Measurements from ENCODE around the gene MLEC. TPM values are rescaled to one million over a fixed set of nuclear protein-coding genes. Genes with fewer than 3 reads are reported as not detected.
A peak's percentile ranks its signal among the peaks of the same experiment; 100 is the strongest.

Gene MLEC
- total RNA-seq, 1 donor from 2014 or later: 152 TPM

DNA sequence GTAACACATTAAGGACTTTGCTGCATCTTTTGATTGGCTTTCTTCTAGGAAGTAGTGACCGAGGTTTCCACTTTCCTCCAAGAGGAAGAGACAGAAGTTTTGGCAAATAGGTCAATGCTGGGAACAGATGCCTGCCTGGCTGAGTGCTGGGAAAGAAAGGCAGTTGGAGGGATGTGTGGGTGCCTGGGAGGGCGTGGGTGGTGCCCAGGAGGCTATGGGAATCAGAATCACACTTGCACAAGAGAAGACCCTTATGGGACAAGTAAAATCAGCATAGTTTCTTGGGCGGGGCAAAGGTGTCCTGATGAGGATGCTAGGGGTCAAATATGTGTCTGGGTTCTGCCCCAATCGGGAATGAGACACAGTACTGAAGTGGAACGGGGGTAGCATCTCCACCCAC, 37.8 kb downstream of the MLEC start:
- H3K36me3 ChIP-seq (ENCODE audit: insufficient read depth, low read length): peaks cover 24% of the 10 kb centered on the region
- no peaks in the 10 kb centered on the region for H3K9me3 ChIP-seq (ENCODE audit: insufficient read depth, low read depth, low read length)
- H2AFZ ChIP-seq (ENCODE audit: low read depth, low read length): no peak overlapping the region
- Mint-ChIP-seq H3K27ac (ENCODE audit: unreplicated experiment) (peak overlapping the region; percentile 64), H3K9me3 (ENCODE audit: unreplicated experiment) (no peaks in the 10 kb centered on the region), H3K4me1 (ENCODE audit: low read depth, unreplicated experiment) (peaks cover 10% of the 10 kb centered on the region), H3K4me3 (ENCODE audit: unreplicated experiment) (peak overlapping the region; percentile 79), H3K36me3 (ENCODE audit: low read depth, unreplicated experiment) (peaks cover 17% of the 10 kb centered on the region), H3K27me3 (ENCODE audit: low read depth, unreplicated experiment) (no peaks in the 10 kb centered on the region)
- H3K9ac ChIP-seq (ENCODE audit: low read length): no peak overlapping the region
- FAIRE-seq (no peak), DNase-seq (ENCODE audit: low read depth) (no peak)
- TF ChIP-seq, protein P1, sequence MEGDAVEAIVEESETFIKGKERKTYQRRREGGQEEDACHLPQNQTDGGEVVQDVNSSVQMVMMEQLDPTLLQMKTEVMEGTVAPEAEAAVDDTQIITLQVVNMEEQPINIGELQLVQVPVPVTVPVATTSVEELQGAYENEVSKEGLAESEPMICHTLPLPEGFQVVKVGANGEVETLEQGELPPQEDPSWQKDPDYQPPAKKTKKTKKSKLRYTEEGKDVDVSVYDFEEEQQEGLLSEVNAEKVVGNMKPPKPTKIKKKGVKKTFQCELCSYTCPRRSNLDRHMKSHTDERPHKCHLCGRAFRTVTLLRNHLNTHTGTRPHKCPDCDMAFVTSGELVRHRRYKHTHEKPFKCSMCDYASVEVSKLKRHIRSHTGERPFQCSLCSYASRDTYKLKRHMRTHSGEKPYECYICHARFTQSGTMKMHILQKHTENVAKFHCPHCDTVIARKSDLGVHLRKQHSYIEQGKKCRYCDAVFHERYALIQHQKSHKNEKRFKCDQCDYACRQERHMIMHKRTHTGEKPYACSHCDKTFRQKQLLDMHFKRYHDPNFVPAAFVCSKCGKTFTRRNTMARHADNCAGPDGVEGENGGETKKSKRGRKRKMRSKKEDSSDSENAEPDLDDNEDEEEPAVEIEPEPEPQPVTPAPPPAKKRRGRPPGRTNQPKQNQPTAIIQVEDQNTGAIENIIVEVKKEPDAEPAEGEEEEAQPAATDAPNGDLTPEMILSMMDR (IDR thresholded peaks at IDR 0.05; ENCODE audit: insufficient read depth, low read depth, low read length): no peak
- TF ChIP-seq EZH2 (IDR thresholded peaks at IDR 0.05; ENCODE audit: insufficient read depth, low read length): no peak
- no peaks in the 10 kb centered on the region for H4K20me1 ChIP-seq (ENCODE audit: insufficient read depth, low read length)
- H3K4me1 ChIP-seq (ENCODE audit: insufficient read depth, low read length): peaks cover 13% of the 10 kb centered on the region
- no peaks in the 10 kb centered on the region for H3K27me3 ChIP-seq (ENCODE audit: insufficient read depth, low read length)
- H3K4me2 ChIP-seq (ENCODE audit: low read length): peak overlapping the region; percentile 89
- H3K79me2 ChIP-seq (ENCODE audit: insufficient read depth, low read length): no peaks in the 10 kb centered on the region
- H3K27ac ChIP-seq (ENCODE audit: low read depth, low read length): no peak overlapping the region
- no peak overlapping the region for H3K4me3 ChIP-seq (ENCODE audit: insufficient read depth, low read depth, low read length)

DNA sequence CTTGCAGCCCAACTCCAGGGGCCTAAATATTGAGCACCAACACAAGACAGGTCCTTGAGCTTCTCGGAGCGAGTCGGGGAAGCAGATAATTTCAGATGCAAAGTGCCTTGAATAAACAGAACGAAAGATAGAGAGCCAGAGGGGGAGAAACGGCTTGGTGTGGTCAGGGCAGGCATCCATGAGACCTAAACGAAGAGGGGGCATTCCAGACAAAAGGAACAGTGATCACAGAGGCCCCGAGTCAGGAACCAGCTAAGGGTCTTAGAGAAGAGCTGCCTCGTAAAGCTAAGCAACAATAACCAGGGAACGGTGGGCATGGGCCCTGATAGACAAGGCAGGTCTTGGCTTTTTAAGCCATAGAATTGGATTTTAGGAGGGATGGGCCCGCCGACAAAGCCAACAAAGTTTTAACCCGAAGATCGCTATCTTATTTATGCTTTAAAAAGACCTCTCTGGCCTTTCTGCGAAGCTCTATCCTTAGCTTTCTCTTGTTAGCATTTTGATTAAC, 38.3 kb downstream of the MLEC start:
- Mint-ChIP-seq H3K27me3 (ENCODE audit: low read depth, unreplicated experiment) (no peaks in the 10 kb centered on the region), H3K9me3 (ENCODE audit: unreplicated experiment) (no peaks in the 10 kb centered on the region), H3K4me1 (ENCODE audit: low read depth, unreplicated experiment) (peaks cover 8% of the 10 kb centered on the region), H3K4me3 (ENCODE audit: unreplicated experiment) (peak overlapping the region; percentile 79), H3K27ac (ENCODE audit: unreplicated experiment) (peak overlapping the region; percentile 64), H3K36me3 (ENCODE audit: low read depth, unreplicated experiment) (peaks cover 18% of the 10 kb centered on the region)
- peak overlapping the region; percentile 64 for H3K4me3 ChIP-seq (ENCODE audit: insufficient read depth, low read depth, low read length)
- H3K4me2 ChIP-seq (ENCODE audit: low read length): peak overlapping the region; percentile 89
- TF ChIP-seq, protein P1 (IDR thresholded peaks at IDR 0.05; ENCODE audit: insufficient read depth, low read depth, low read length): no peak
- no peak for TF ChIP-seq EZH2 (IDR thresholded peaks at IDR 0.05; ENCODE audit: insufficient read depth, low read length)
- FAIRE-seq (no peak), DNase-seq (ENCODE audit: low read depth) (no peak)
- no peaks in the 10 kb centered on the region for H3K27me3 ChIP-seq (ENCODE audit: insufficient read depth, low read length)
- no peaks in the 10 kb centered on the region for H3K9me3 ChIP-seq (ENCODE audit: insufficient read depth, low read depth, low read length)
- H3K27ac ChIP-seq (ENCODE audit: low read depth, low read length): no peak overlapping the region
- peaks cover 13% of the 10 kb centered on the region for H3K4me1 ChIP-seq (ENCODE audit: insufficient read depth, low read length)
- peak overlapping the region; percentile 85 for H2AFZ ChIP-seq (ENCODE audit: low read depth, low read length)
- no peaks in the 10 kb centered on the region for H4K20me1 ChIP-seq (ENCODE audit: insufficient read depth, low read length)
- peaks cover 19% of the 10 kb centered on the region for H3K36me3 ChIP-seq (ENCODE audit: insufficient read depth, low read length)
- no peaks in the 10 kb centered on the region for H3K79me2 ChIP-seq (ENCODE audit: insufficient read depth, low read length)
- peak overlapping the region; percentile 80 for H3K9ac ChIP-seq (ENCODE audit: low read length)
